IMR-90 (cell line): ENCODE data around the gene WDR46. TPM values are rescaled to one million over a fixed set of nuclear protein-coding genes. Genes with fewer than 3 reads are reported as not detected.
"Not testable (repeated sequence)": the region's sequence is repeated elsewhere in the genome, so short reads cannot be mapped to it uniquely, and the experiment has no call there.

Experiments used
- ATAC-seq: fragments of 200-7000 bp; cut with Tn5 transposase; 2 replicates; pipeline ENCODE4 v1.9.1; 2020; ENCODE audit warnings: low read depth, mild to moderate bottlenecking, moderate library complexity
- BruUV-seq: library from RNA; stranded (reverse); fragments of 400-500 nt; replicated peaks from 2 replicates; lab custom pipeline; 2021; lab: Mats Ljungman, UMichigan
- CTCF ChIA-PET: fragments of 300-600 bp; formaldehyde crosslinking; extraction: SDS; loops from one replicate; lab custom pipeline; 2021; ENCODE audit warnings: antibody characterized with exemption; lab: Yijun Ruan, JAX
- POLR2A ChIA-PET: fragments of 300-600 bp; sonication (Branson Sonifier 250); formaldehyde crosslinking; loops from one replicate; lab custom pipeline; 2022; ENCODE audit warnings: antibody characterized with exemption; ENCODE audit not compliant: unreplicated experiment; lab: Charles Lee
- DNase-seq: peaks from one replicate; pipeline ENCODE4 v3.0.0; 2013
- H2AFZ ChIP-seq: replicated peaks from 2 replicates; pipeline ENCODE3; 2013; ENCODE audit warnings: low read length, mild to moderate bottlenecking; ENCODE audit not compliant: poor library complexity
- H2AK5ac ChIP-seq: 2 replicates; pipeline ENCODE4 v1.6.1; 2013; ENCODE audit warnings: low read depth, low read length, inconsistent platforms
- H2AK9ac ChIP-seq: replicated peaks from 2 replicates; pipeline ENCODE3; 2013; ENCODE audit warnings: mild to moderate bottlenecking, low read depth, low read length, moderate library complexity; ENCODE audit not compliant: poor library complexity
- H2BK120ac ChIP-seq: 2 replicates; pipeline ENCODE4 v1.6.1; 2013; ENCODE audit warnings: low read depth, low read length, inconsistent platforms
- H2BK15ac ChIP-seq: 3 replicates; pipeline ENCODE4 v1.6.1; 2013; ENCODE audit warnings: low read depth, low read length, inconsistent platforms
- H2BK20ac ChIP-seq: 2 replicates; pipeline ENCODE4 v1.6.1; 2013; ENCODE audit warnings: low read depth, mild to moderate bottlenecking, inconsistent platforms, low read length, moderate library complexity
- H2BK5ac ChIP-seq: 2 replicates; pipeline ENCODE4 v1.6.1; 2013; ENCODE audit warnings: mild to moderate bottlenecking, low read depth, low read length, inconsistent platforms; ENCODE audit not compliant: poor library complexity, severe bottlenecking
- H3K14ac ChIP-seq: replicated peaks from 2 replicates; pipeline ENCODE4 v1.6.1; 2013; ENCODE audit warnings: low read depth, low read length, inconsistent platforms
- H3K18ac ChIP-seq: 2 replicates; pipeline ENCODE4 v1.6.1; 2013; ENCODE audit warnings: low read depth, low read length, control low read depth
- H3K23ac ChIP-seq: 2 replicates; pipeline ENCODE4 v1.6.1; 2013; ENCODE audit warnings: low read depth, low read length, inconsistent platforms
- H3K27ac ChIP-seq: 2 replicates; pipeline ENCODE4 v1.5.1; 2013; ENCODE audit warnings: mild to moderate bottlenecking, control low read depth, low read length; ENCODE audit not compliant: insufficient read depth
- H3K27me3 ChIP-seq: 2 replicates; pipeline ENCODE4 v1.6.1; 2013; ENCODE audit warnings: low read length; ENCODE audit not compliant: control insufficient read depth, insufficient read depth
- H3K36me3 ChIP-seq: 2 replicates; pipeline ENCODE4 v1.6.1; 2013; ENCODE audit warnings: low read length, mixed read lengths; ENCODE audit not compliant: control insufficient read depth, insufficient read depth
- H3K4ac ChIP-seq: 2 replicates; pipeline ENCODE4 v1.6.1; 2013; ENCODE audit warnings: low read depth, low read length, inconsistent platforms
- H3K4me1 ChIP-seq: 2 replicates; pipeline ENCODE4 v1.6.1; 2013; ENCODE audit warnings: low read length, mixed read lengths; ENCODE audit not compliant: control insufficient read depth, insufficient read depth
- H3K4me2 ChIP-seq: 2 replicates; pipeline ENCODE4 v1.6.1; 2013; ENCODE audit warnings: low read depth, mild to moderate bottlenecking, control low read depth, low read length, moderate library complexity
- H3K4me3 ChIP-seq: 2 replicates; pipeline ENCODE4 v1.5.1; 2013; ENCODE audit warnings: low read depth, mild to moderate bottlenecking, control low read depth, low read length, moderate library complexity; ENCODE audit not compliant: insufficient read depth
- H3K56ac ChIP-seq: 2 replicates; pipeline ENCODE4 v1.6.1; 2013; ENCODE audit warnings: low read length, inconsistent platforms; ENCODE audit not compliant: insufficient read depth; ENCODE audit errors: extremely low read depth
- H3K79me1 ChIP-seq, 2 experiments: 2 replicates each; pipeline ENCODE4 v1.6.1; 2013; ENCODE audit warnings: low read length in 2 of 2, inconsistent platforms in 1 of 2, low read depth in 1 of 2
- H3K9ac ChIP-seq: 2 replicates; pipeline ENCODE4 v1.6.1; 2013; ENCODE audit warnings: low read depth, low read length, control low read depth
- H3K9me1 ChIP-seq: 2 replicates; pipeline ENCODE4 v1.6.1; 2013; ENCODE audit warnings: low read length, inconsistent platforms; ENCODE audit not compliant: insufficient read depth
- H3K9me3 ChIP-seq: 2 replicates; pipeline ENCODE4 v1.6.1; 2013; ENCODE audit warnings: low read length; ENCODE audit not compliant: control insufficient read depth, insufficient read depth
- H4K20me1 ChIP-seq: 2 replicates; pipeline ENCODE4 v1.6.1; 2013; ENCODE audit warnings: low read length, inconsistent platforms; ENCODE audit not compliant: insufficient read depth
- H4K5ac ChIP-seq: 2 replicates; pipeline ENCODE4 v1.6.1; 2013; ENCODE audit warnings: mild to moderate bottlenecking, low read depth, low read length, control low read depth
- H4K8ac ChIP-seq, 2 experiments: 2 replicates each; pipeline ENCODE4 v1.6.1; 2013; ENCODE audit warnings: low read depth in 2 of 2, low read length in 2 of 2, control low read depth in 1 of 2, inconsistent platforms in 1 of 2
- H4K91ac ChIP-seq: 2 replicates; pipeline ENCODE4 v1.6.1; 2013; ENCODE audit warnings: low read depth, low read length, inconsistent platforms; ENCODE audit not compliant: insufficient read depth
- WGBS, 2 experiments: methylation state at CpG; one replicate each; pipeline versions ENCODE4 v1.1.5 to v1.1.7; 2013; ENCODE audit warnings: missing lambda C conversion rate in 2 of 2; ENCODE audit not compliant: insufficient read length in 1 of 2; ENCODE audit errors: extremely low coverage in 2 of 2; 5-methylcytosine and 5-hydroxymethylcytosine counted together
- dilution Hi-C: fragments of 300-500 bp; cut with HindIII; formaldehyde crosslinking; loops from one replicate; pipeline ENCODE4 v1.14.3; 2018; ENCODE audit warnings: low sequenced_read_pairs; ENCODE audit not compliant: unreplicated experiment
- in situ Hi-C: fragments of 300-500 bp; cut with MboI; formaldehyde crosslinking; loops from 3 replicates; pipeline ENCODE4 v1.14.3; 2019; ENCODE audit warnings: low sequenced_read_pairs, inconsistent platforms, mixed read lengths
- intact Hi-C: fragments of 100-400 bp; cut with micrococcal nuclease; formaldehyde crosslinking; loops from 2 replicates; pipeline ENCODE4 v1.10.0; 2022
- polyA plus RNA-seq, 3 experiments: library from polyadenylated mRNA; depleted of rRNA; stranded (reverse); fragments of >200 nt; gene quantifications; 2 replicates each; pipeline ENCODE4 v1.2.3, GENCODE V29; 2012; ENCODE audit warnings: low replicate concordance in 1 of 3
- total RNA-seq: library from RNA; depleted of rRNA; stranded (reverse); fragments of >200 nt; gene quantifications from 2 replicates; pipeline ENCODE4 v1.2.3, GENCODE V29; 2012

Gene WDR46
- total and polyA plus RNA-seq, 2 of the 4 experiments (the other 2 are of a cell fraction) = 73.8 to 81.6 TPM

GRCh38 chr6:33262490-33262889, 26.5 kb downstream of the WDR46 start:
- POLR2A ChIA-PET, H3K23ac ChIP-seq, ATAC-seq, dilution Hi-C loops, H4K20me1 ChIP-seq, H3K27ac ChIP-seq, H3K79me1 ChIP-seq, H3K9ac ChIP-seq, H2BK20ac ChIP-seq, H4K91ac ChIP-seq, H3K27me3 ChIP-seq, H3K18ac ChIP-seq, H2AK5ac ChIP-seq, H4K5ac ChIP-seq, H3K9me1 ChIP-seq, H3K4me2 ChIP-seq, H3K14ac ChIP-seq, H3K56ac ChIP-seq, H2BK120ac ChIP-seq, H2BK15ac ChIP-seq, BruUV-seq, intact Hi-C loops, H2BK5ac ChIP-seq, H2AK9ac ChIP-seq, H3K4ac ChIP-seq, H3K9me3 ChIP-seq, H4K8ac ChIP-seq, in situ Hi-C loops, DNase-seq, H3K4me3 ChIP-seq, H2AFZ ChIP-seq, H3K4me1 ChIP-seq: not testable (repeated sequence)
- CTCF ChIA-PET = interaction anchor here (0.6 kb wide), 1 partner anchor 12 kb away, joined by 3 read pairs; no protein-coding TSS in a partner anchor
- no CpG with 5 or more reads among the region's 3 CpGs for WGBS, 2 experiments
- H3K36me3 ChIP-seq = peaks cover 47% of the 10 kb centered on the region
